Neural cell (in vitro differentiated cells): Measurements from ENCODE around the gene HK1. TPM values are rescaled to one million over a fixed set of nuclear protein-coding genes. Genes with fewer than 3 reads are reported as not detected.

Experiments
- H2AFZ ChIP-seq: fragments of 200-600, 300-800 bp; sonication (generic), shearing (Covaris generic); 2 replicates; pipeline ENCODE4 v1.6.0; 2014; ENCODE audit warnings: low read depth, mild to moderate bottlenecking, antibody characterized with exemption, low read length, moderate library complexity
- H3F3A ChIP-seq: fragments of 200-600 bp; shearing (Covaris generic); 2 replicates; pipeline ENCODE4 v1.6.1; 2016; ENCODE audit warnings: mild to moderate bottlenecking, moderate library complexity, mixed read lengths, antibody characterized with exemption, low read length; ENCODE audit not compliant: insufficient read depth, poor library complexity, severe bottlenecking
- H3K27ac ChIP-seq: fragments of 200-600, 300-800 bp; sonication (generic), shearing (Covaris generic); 2 replicates; pipeline ENCODE4 v1.5.1; 2014; ENCODE audit warnings: mild to moderate bottlenecking, low read length, moderate library complexity
- H3K27me3 ChIP-seq: fragments of 300-800, 200-600 bp; sonication (generic), shearing (Covaris generic); 2 replicates; pipeline ENCODE4 v1.6.0; 2014; ENCODE audit warnings: mild to moderate bottlenecking, low read depth, low read length, moderate library complexity; ENCODE audit not compliant: insufficient read depth
- H3K36me3 ChIP-seq: fragments of 300-800, 200-600 bp; sonication (generic), shearing (Covaris generic); 2 replicates; pipeline ENCODE4 v1.5.1; 2014; ENCODE audit warnings: mild to moderate bottlenecking, antibody characterized with exemption, low read length, moderate library complexity; ENCODE audit not compliant: insufficient read depth
- H3K4me2 ChIP-seq: fragments of 300-800, 200-600 bp; sonication (generic), shearing (Covaris generic); 2 replicates; pipeline ENCODE4 v1.6.0; 2014; ENCODE audit warnings: mild to moderate bottlenecking, low read length
- H3K4me3 ChIP-seq: fragments of 300-800, 200-600 bp; sonication (generic), shearing (Covaris generic); 2 replicates; pipeline ENCODE4 v1.5.1; 2014; ENCODE audit warnings: mild to moderate bottlenecking, low read length, moderate library complexity
- H3K79me2 ChIP-seq: fragments of 200-600 bp; shearing (Covaris generic); replicated peaks from 2 replicates; pipeline ENCODE4 v1.6.0; 2014; ENCODE audit warnings: mild to moderate bottlenecking, low read length, moderate library complexity; ENCODE audit not compliant: insufficient read depth
- H3K9ac ChIP-seq: fragments of 300-800, 200-600 bp; sonication (generic), shearing (Covaris generic); 2 replicates; pipeline ENCODE4 v1.6.1; 2016; ENCODE audit warnings: mild to moderate bottlenecking, low read length, mixed read lengths
- H3K9me2 ChIP-seq: fragments of 200-600 bp; shearing (Covaris generic); 2 replicates; pipeline ENCODE4 v1.6.1; 2016; ENCODE audit warnings: mild to moderate bottlenecking, low read length, mixed read lengths; ENCODE audit not compliant: insufficient read depth
- H3K9me3 ChIP-seq: fragments of 200-600, 300-800 bp; sonication (generic), shearing (Covaris generic); 2 replicates; pipeline ENCODE4 v1.6.1; 2016; ENCODE audit warnings: mild to moderate bottlenecking, mixed run types, low read length, moderate library complexity, mixed read lengths
- H4K20me1 ChIP-seq: fragments of 200-600 bp; shearing (Covaris generic); 2 replicates; pipeline ENCODE4 v1.6.1; 2016; ENCODE audit warnings: mild to moderate bottlenecking, mixed run types; ENCODE audit not compliant: insufficient read depth
- EP300 ChIP-seq: fragments of 450-650 bp; conservative IDR thresholded peaks from 2 replicates; pipeline ENCODE4 v1.6.1; 2014; ENCODE audit warnings: antibody characterized with exemption, mild to moderate bottlenecking, moderate library complexity; ENCODE audit not compliant: poor library complexity, severe bottlenecking
- EZH2 ChIP-seq: fragments of 200-600, 300-800 bp; shearing (Covaris generic), sonication (generic); IDR thresholded peaks from 2 replicates; pipeline ENCODE4 v1.6.1; 2014; ENCODE audit warnings: antibody characterized with exemption, low read length, borderline replicate concordance, mild to moderate bottlenecking; ENCODE audit not compliant: insufficient read depth, poor library complexity, severe bottlenecking
- MXI1 ChIP-seq: fragments of 450-650 bp; conservative IDR thresholded peaks from 2 replicates; pipeline ENCODE4 v1.6.1; 2014; ENCODE audit warnings: antibody characterized with exemption, mild to moderate bottlenecking; ENCODE audit not compliant: poor library complexity, severe bottlenecking
- POLR2AphosphoS5 ChIP-seq: IDR thresholded peaks from 2 replicates; pipeline ENCODE4 v1.6.1; 2012
- RAD21 ChIP-seq: fragments of 450-650 bp; conservative IDR thresholded peaks from 2 replicates; pipeline ENCODE4 v1.6.1; 2014; ENCODE audit warnings: antibody characterized with exemption, mild to moderate bottlenecking, moderate library complexity
- SMC3 ChIP-seq: fragments of 450-650 bp; conservative IDR thresholded peaks from 2 replicates; pipeline ENCODE4 v1.6.1; 2014; ENCODE audit warnings: antibody characterized with exemption, mild to moderate bottlenecking, moderate library complexity; ENCODE audit not compliant: poor library complexity
- TAF1 ChIP-seq: IDR thresholded peaks from 2 replicates; pipeline ENCODE4 v1.6.1; 2012; ENCODE audit warnings: low read depth
- polyA plus RNA-seq: library from polyadenylated mRNA; depleted of rRNA; stranded (reverse); fragments of >200 nt; gene quantifications from 2 replicates; pipeline ENCODE4 v1.2.3, GENCODE V29; 2014
- TF ChIP-seq, protein P1 (sequence below): IDR thresholded peaks from 2 replicates; pipeline ENCODE4 v1.6.1; 2012; ENCODE audit warnings: borderline replicate concordance
- TF ChIP-seq, protein P2 (sequence below): fragments of 450-650 bp; IDR thresholded peaks from 2 replicates; pipeline ENCODE4 v1.5.1; 2014; ENCODE audit warnings: antibody characterized with exemption, mild to moderate bottlenecking, moderate library complexity; ENCODE audit not compliant: poor library complexity, severe bottlenecking

HK1 gene
- polyA plus RNA-seq, 1 donor from 2014 or later, result 60.5 TPM

DNA sequence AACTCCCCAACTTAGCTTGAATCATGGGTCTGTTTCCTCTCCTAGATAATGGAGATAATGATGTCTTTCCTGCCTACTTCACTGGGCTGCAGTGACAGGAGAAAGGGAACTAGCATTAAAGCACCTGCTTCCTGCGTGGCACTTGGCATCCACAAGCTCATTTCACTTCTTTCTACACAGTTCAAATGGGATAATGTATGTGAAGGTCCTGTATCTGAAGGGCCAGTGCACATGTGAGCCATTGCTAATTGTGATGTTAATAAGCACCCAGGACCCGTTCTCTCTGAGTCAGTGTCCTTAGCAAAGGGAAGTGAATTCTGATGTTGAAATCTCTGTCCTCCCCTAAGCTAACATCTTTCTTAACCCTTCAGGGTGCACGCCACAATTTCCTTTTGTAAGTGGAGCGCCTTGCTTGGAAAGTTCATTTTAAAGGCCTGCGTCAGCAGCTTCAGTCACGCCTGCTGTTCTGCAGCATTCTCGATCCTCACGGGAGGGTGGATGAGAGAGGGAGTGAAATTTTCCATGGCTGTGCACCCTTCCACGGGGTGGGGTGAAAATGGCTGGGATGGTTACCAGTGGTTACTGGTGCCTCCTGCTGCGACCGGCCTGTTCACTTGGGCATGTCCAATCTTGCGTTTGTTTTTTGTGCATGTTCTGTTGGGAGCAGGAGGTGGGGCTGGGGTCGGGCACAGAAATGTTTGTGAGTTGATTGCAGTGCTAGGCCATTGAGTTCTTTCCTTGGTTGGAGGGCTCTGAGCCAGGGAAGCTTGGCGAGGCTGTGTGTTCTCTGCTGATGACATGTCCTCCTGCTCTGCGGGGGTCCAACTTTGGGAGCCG, 59.2 kb downstream of the HK1 start:
- TF ChIP-seq MXI1 (no peak), POLR2AphosphoS5 (no peak), EZH2 (no peak), TAF1 (no peak)
- TF ChIP-seq, protein P1, sequence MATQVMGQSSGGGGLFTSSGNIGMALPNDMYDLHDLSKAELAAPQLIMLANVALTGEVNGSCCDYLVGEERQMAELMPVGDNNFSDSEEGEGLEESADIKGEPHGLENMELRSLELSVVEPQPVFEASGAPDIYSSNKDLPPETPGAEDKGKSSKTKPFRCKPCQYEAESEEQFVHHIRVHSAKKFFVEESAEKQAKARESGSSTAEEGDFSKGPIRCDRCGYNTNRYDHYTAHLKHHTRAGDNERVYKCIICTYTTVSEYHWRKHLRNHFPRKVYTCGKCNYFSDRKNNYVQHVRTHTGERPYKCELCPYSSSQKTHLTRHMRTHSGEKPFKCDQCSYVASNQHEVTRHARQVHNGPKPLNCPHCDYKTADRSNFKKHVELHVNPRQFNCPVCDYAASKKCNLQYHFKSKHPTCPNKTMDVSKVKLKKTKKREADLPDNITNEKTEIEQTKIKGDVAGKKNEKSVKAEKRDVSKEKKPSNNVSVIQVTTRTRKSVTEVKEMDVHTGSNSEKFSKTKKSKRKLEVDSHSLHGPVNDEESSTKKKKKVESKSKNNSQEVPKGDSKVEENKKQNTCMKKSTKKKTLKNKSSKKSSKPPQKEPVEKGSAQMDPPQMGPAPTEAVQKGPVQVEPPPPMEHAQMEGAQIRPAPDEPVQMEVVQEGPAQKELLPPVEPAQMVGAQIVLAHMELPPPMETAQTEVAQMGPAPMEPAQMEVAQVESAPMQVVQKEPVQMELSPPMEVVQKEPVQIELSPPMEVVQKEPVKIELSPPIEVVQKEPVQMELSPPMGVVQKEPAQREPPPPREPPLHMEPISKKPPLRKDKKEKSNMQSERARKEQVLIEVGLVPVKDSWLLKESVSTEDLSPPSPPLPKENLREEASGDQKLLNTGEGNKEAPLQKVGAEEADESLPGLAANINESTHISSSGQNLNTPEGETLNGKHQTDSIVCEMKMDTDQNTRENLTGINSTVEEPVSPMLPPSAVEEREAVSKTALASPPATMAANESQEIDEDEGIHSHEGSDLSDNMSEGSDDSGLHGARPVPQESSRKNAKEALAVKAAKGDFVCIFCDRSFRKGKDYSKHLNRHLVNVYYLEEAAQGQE, result no peak
- TF ChIP-seq, protein P2, sequence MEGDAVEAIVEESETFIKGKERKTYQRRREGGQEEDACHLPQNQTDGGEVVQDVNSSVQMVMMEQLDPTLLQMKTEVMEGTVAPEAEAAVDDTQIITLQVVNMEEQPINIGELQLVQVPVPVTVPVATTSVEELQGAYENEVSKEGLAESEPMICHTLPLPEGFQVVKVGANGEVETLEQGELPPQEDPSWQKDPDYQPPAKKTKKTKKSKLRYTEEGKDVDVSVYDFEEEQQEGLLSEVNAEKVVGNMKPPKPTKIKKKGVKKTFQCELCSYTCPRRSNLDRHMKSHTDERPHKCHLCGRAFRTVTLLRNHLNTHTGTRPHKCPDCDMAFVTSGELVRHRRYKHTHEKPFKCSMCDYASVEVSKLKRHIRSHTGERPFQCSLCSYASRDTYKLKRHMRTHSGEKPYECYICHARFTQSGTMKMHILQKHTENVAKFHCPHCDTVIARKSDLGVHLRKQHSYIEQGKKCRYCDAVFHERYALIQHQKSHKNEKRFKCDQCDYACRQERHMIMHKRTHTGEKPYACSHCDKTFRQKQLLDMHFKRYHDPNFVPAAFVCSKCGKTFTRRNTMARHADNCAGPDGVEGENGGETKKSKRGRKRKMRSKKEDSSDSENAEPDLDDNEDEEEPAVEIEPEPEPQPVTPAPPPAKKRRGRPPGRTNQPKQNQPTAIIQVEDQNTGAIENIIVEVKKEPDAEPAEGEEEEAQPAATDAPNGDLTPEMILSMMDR, result no peak
- Histone ChIP-seq H3K27ac (no peak overlapping the region), H3K36me3 (no peaks in the 10 kb centered on the region), H3K9ac (no peak overlapping the region), H3K9me2 (no peaks in the 10 kb centered on the region), H3K4me3 (no peak overlapping the region), H2AFZ (no peak overlapping the region), H3K27me3 (no peaks in the 10 kb centered on the region), H3K4me2 (no peak overlapping the region), H3K79me2 (peaks cover 9% of the 10 kb centered on the region), H3F3A (no peaks in the 10 kb centered on the region), H3K9me3 (no peaks in the 10 kb centered on the region), H4K20me1 (no peaks in the 10 kb centered on the region)

DNA sequence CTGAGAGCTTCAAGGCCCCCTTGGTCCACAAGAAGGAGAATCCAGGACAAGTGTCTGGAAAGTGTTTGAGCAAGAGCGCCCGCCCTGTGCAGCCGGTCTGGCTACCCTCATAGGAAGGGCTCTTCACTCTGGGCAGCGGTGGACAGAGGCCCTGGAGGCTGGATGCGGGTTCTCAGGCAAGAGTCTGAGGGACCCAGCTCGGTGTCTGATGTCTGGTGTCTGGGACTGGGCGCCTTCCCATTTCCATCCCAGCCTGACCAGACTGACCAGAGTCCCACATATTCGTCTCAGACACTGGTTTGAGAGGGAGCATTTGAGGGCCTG, 59.8 kb downstream of the HK1 start:
- no peaks in the 10 kb centered on the region for H3K36me3 ChIP-seq
- no peak overlapping the region for H2AFZ ChIP-seq
- H3K9me2 ChIP-seq, result no peaks in the 10 kb centered on the region
- H3K4me3 ChIP-seq, result no peak overlapping the region
- no peak for TF ChIP-seq POLR2AphosphoS5
- no peak for TF ChIP-seq MXI1
- TF ChIP-seq SMC3, result no peak
- no peak for TF ChIP-seq RAD21
- no peak for TF ChIP-seq EZH2
- TF ChIP-seq, protein P2, result no peak
- TF ChIP-seq EP300, result no peak
- no peak for TF ChIP-seq TAF1
- TF ChIP-seq, protein P1, result no peak
- no peak overlapping the region for H3K4me2 ChIP-seq
- H3K27me3 ChIP-seq, result no peaks in the 10 kb centered on the region
- no peaks in the 10 kb centered on the region for H3K9me3 ChIP-seq
- H3F3A ChIP-seq, result no peaks in the 10 kb centered on the region
- H3K9ac ChIP-seq, result no peak overlapping the region
- no peaks in the 10 kb centered on the region for H4K20me1 ChIP-seq
- H3K79me2 ChIP-seq, result peaks cover 6% of the 10 kb centered on the region
- no peak overlapping the region for H3K27ac ChIP-seq
